Transverse colon (tissue), 4 donors: ENCODE results near the gene KCNT2. TPM values are rescaled to one million over a fixed set of nuclear protein-coding genes. Genes with fewer than 3 reads are reported as not detected.

ENCODE experiments used
- DNase-seq: peaks from one replicate; pipeline ENCODE4 v3.0.0-alpha.2; 2019
- H3K27ac ChIP-seq, 4 donors: fragments of 200-600 bp; sonication (generic); 2 replicates each; pipeline ENCODE4 v1.5.1; 2016 to 2018; ENCODE audit warnings: inconsistent platforms in 4 of 4
- H3K27me3 ChIP-seq: fragments of 200-600 bp; sonication (generic); 2 replicates; pipeline ENCODE4 v1.5.1; 2017; ENCODE audit warnings: inconsistent platforms
- H3K36me3 ChIP-seq, 4 donors: fragments of 200-600 bp; sonication (generic); 2 replicates each; pipeline ENCODE4 v1.5.1; 2017 to 2019; ENCODE audit warnings: inconsistent platforms in 4 of 4
- H3K4me1 ChIP-seq, 4 donors: fragments of 200-600 bp; sonication (generic); 2 replicates each; pipeline ENCODE4 v1.5.1; 2017 to 2020; ENCODE audit warnings: inconsistent platforms in 4 of 4
- H3K4me3 ChIP-seq, 4 donors: fragments of 200-600 bp; sonication (generic); 1 replicate in 1 of 4; 2 replicates in 3 of 4; pipeline versions ENCODE4 v1.5.1 to v1.6.1; 2017 to 2019; ENCODE audit warnings: inconsistent platforms in 4 of 4
- H3K9me3 ChIP-seq, 2 donors: fragments of 200-600 bp; sonication (generic); 2 replicates each; pipeline ENCODE4 v1.5.1; 2017 to 2019; ENCODE audit warnings: inconsistent platforms in 2 of 2
- EP300 ChIP-seq: sonication (generic); formaldehyde crosslinking; IDR thresholded peaks from one replicate; pipeline ENCODE4 v1.6.1; 2017; ENCODE audit warnings: antibody characterized with exemption, low read depth
- POLR2A ChIP-seq: fragments of 450-650 bp; IDR thresholded peaks from one replicate; pipeline ENCODE4 v1.6.1; 2016; ENCODE audit warnings: antibody characterized with exemption, mild to moderate bottlenecking, moderate library complexity
- POLR2AphosphoS5 ChIP-seq, 3 donors: sonication (generic); formaldehyde crosslinking; IDR thresholded peaks; one replicate each; pipeline ENCODE4 v1.6.1; 2016; ENCODE audit warnings: antibody characterized with exemption in 3 of 3
- WGBS, 2 donors: methylation state at CpG; one replicate each; pipeline ENCODE4 v1.1.5; 2018; ENCODE audit warnings: low coverage in 1 of 2; 5-methylcytosine and 5-hydroxymethylcytosine counted together
- in situ Hi-C, 4 donors: fragments of 200-750 bp; cut with MboI; loops; one replicate each; pipeline versions ENCODE4 v1.15.0 to v1.15.1; 2017; ENCODE audit warnings: low sequenced_read_pairs in 3 of 4, low pct_ligation_motif_present in 1 of 4, low pct_unique_long_range_greater_than_20kb in 1 of 4
- intact Hi-C: fragments of 100-400 bp; cut with DNase I; formaldehyde crosslinking; loops from one replicate; pipeline ENCODE4 v1.15.1; 2023; ENCODE audit warnings: low total_unique reads
- total RNA-seq, 4 donors: library from RNA; depleted of rRNA; stranded (reverse); fragments of >200 nt; gene quantifications; one replicate each; pipeline ENCODE4 v1.1.0, GENCODE V29; 2016
- TF ChIP-seq, protein P1 (sequence below), 5 experiments: fragments of 200-600 bp in 3 of 5; fragments of 450-650 bp in 2 of 5; sonication (generic) in 3 of 5; IDR thresholded peaks; 1 replicate in 2 of 5; 2 replicates in 3 of 5; pipeline ENCODE4 v1.5.1; 2016 to 2017; ENCODE audit warnings: antibody characterized with exemption in 5 of 5, inconsistent platforms in 3 of 5, mild to moderate bottlenecking in 2 of 5, moderate library complexity in 1 of 5

The KCNT2 gene
- total RNA-seq, 4 donors from 2014 or later: 0.80 to 1.7 (median 0.96) TPM; not detected in 1

DNA sequence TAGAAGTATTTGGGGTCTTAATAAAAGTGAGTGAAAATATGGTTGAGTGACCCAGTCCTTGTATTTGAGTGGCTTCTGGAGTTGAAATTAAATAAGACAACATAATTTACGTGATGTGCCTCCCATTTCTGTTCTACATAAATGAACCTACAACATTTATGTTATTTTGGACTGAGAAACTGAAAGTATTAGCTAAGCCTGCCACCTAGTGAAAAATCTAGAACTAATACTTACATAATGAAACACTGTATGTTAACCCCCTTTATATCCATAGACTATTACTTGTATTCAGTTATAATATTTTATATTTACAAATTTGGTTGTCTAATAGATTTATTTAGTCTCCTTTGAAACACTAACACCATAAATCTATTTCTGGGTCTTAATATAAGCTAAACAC lies 298.9 kb downstream of the KCNT2 start:
- no peaks in the 10 kb centered on the region for H3K9me3 ChIP-seq
- WGBS, 2 donors: 38 to 58% methylated on average over 1 of the region's 1 CpG
- intact Hi-C loops (no loop called here), in situ Hi-C loops (no loop called here)
- H3K4me3 ChIP-seq: no peak overlapping the region
- TF ChIP-seq, protein P1, sequence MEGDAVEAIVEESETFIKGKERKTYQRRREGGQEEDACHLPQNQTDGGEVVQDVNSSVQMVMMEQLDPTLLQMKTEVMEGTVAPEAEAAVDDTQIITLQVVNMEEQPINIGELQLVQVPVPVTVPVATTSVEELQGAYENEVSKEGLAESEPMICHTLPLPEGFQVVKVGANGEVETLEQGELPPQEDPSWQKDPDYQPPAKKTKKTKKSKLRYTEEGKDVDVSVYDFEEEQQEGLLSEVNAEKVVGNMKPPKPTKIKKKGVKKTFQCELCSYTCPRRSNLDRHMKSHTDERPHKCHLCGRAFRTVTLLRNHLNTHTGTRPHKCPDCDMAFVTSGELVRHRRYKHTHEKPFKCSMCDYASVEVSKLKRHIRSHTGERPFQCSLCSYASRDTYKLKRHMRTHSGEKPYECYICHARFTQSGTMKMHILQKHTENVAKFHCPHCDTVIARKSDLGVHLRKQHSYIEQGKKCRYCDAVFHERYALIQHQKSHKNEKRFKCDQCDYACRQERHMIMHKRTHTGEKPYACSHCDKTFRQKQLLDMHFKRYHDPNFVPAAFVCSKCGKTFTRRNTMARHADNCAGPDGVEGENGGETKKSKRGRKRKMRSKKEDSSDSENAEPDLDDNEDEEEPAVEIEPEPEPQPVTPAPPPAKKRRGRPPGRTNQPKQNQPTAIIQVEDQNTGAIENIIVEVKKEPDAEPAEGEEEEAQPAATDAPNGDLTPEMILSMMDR (IDR thresholded peaks at IDR 0.05): no peak
- TF ChIP-seq EP300: no peak
- no peak for TF ChIP-seq POLR2A
- TF ChIP-seq POLR2AphosphoS5 (IDR thresholded peaks at IDR 0.05): no peak
- no peaks in the 10 kb centered on the region for H3K4me1 ChIP-seq
- H3K36me3 ChIP-seq: no peaks in the 10 kb centered on the region
- DNase-seq: no peak
- no peak overlapping the region for H3K27ac ChIP-seq
- H3K27me3 ChIP-seq: no peaks in the 10 kb centered on the region

DNA sequence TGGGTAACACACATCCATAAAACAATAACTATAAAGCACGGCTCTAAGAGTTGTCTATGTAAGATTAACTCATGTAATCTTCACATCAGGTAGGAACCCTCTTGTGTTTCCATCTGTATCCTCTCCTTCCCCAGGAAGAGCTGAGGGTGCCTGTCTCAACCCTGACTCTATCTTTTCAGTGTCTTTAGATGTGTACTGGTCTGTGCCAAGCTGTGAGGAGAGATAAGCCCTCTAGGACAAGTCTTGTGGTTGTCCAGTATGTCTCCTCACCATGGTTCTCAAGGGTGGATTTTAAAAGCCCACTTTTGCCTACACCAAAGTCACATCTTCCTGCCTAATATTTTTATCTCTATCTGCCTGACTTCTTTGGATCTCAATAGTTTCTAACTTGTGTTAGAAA lies 300.1 kb downstream of the KCNT2 start:
- Histone ChIP-seq H3K36me3 (no peaks in the 10 kb centered on the region), H3K27ac (no peak overlapping the region), H3K4me3 (no peak overlapping the region), H3K27me3 (no peaks in the 10 kb centered on the region), H3K9me3 (no peaks in the 10 kb centered on the region), H3K4me1 (no peaks in the 10 kb centered on the region)
- WGBS, 2 donors: 57 to 75% methylated on average over 1 of the region's 1 CpG
- in situ Hi-C loops: no loop called here
- TF ChIP-seq EP300: no peak
- TF ChIP-seq POLR2A: no peak
- TF ChIP-seq POLR2AphosphoS5 (IDR thresholded peaks at IDR 0.05): no peak
- TF ChIP-seq, protein P1 (IDR thresholded peaks at IDR 0.05): no peak
- intact Hi-C loops: no loop called here
- DNase-seq: no peak

DNA sequence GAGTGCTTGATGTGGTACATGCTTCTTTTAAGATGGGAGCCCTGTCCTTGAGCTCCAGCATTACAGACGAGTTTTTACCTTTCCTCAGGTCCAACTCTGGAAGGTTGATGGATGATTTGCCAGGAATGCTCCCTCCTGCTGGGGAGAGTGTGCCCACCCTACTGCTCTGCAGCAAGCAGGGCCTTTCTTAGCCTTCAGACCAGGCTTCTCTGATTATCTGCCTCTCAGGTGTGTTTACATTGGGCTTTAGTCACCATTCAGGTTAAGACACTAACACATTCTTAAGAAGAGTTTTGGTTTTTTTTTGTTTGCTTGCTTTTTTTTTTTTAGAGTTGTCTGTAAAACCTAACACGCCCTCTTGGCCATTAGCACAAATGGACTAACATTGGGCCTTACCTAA lies 301.8 kb downstream of the KCNT2 start:
- TF ChIP-seq POLR2AphosphoS5 (IDR thresholded peaks at IDR 0.05) (no peak), POLR2A (no peak), EP300 (no peak)
- TF ChIP-seq, protein P1 (IDR thresholded peaks at IDR 0.05): no peak
- no peak for DNase-seq
- in situ Hi-C loops: no loop called here
- intact Hi-C loops: no loop called here
- no peaks in the 10 kb centered on the region for H3K9me3 ChIP-seq
- H3K4me1 ChIP-seq: no peaks in the 10 kb centered on the region
- H3K27ac ChIP-seq: no peak overlapping the region
- H3K4me3 ChIP-seq: no peak overlapping the region
- H3K27me3 ChIP-seq: no peaks in the 10 kb centered on the region
- no peaks in the 10 kb centered on the region for H3K36me3 ChIP-seq
- WGBS, 2 donors: 47 to 100% methylated on average over 1 to 2 of the region's 2 CpGs

DNA sequence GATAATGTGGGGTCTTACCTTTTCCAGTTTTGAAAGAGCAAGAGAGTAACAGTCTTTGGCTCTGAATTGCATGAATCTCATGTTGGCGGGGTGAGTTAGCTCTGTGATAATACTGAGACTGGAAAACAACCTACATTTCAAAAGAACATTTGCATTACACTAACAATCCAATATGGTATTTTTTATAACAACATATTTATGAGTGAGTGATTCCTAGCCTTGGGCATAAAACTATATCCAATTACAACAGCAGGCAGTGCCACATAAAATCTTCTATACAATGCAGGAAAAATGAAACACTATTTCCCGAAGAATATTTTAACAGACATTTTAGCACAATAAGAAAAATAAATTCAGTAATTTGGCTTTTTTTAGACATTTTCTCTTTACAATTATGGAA lies 303.0 kb downstream of the KCNT2 start:
- TF ChIP-seq, protein P1 (IDR thresholded peaks at IDR 0.05): no peak
- TF ChIP-seq POLR2AphosphoS5 (IDR thresholded peaks at IDR 0.05): no peak
- TF ChIP-seq POLR2A: no peak
- no peak for TF ChIP-seq EP300
- no peak overlapping the region for H3K4me3 ChIP-seq
- no peaks in the 10 kb centered on the region for H3K9me3 ChIP-seq
- no peak for DNase-seq
- H3K36me3 ChIP-seq: no peaks in the 10 kb centered on the region
- H3K27me3 ChIP-seq: no peaks in the 10 kb centered on the region
- in situ Hi-C loops: no loop called here
- 74% methylated on average over 2 of the region's 2 CpGs for WGBS, 2 donors
- no peak overlapping the region for H3K27ac ChIP-seq
- intact Hi-C loops: no loop called here
- no peaks in the 10 kb centered on the region for H3K4me1 ChIP-seq
